ENCODE results near the gene KCNC1. TPM values are rescaled to one million over a fixed set of nuclear protein-coding genes. Genes with fewer than 3 reads are reported as not detected.
A peak's percentile ranks its signal among the peaks of the same experiment; 100 is the strongest.

Gene KCNC1
- total and polyA plus RNA-seq, 2 of the 4 experiments (the other 2 are of a cell fraction), result 0.03 TPM; not detected in 1

DNA sequence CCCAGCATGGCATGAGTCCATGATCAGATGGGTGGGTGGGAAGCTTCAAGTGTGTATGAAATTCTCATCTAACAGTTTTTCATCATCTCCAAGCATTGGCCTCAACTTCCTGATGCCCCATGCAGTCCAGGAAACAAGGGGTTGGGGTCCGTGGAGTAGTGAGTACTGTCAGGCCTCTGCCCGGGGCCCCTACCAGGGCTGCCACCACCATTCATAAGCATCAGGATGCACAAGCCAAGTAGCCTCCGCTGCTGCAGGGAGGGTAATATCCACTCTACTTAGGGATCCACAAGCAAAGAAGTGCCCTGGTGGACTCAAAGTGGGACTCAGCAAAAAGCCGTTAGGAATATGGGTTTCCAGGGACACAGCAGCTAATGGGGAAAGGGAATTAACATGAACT lies 49.3 kb downstream of the KCNC1 start:
- no peak overlapping the region for H3K23ac ChIP-seq (ENCODE audit: low read depth, low read length)
- H4K5ac ChIP-seq (ENCODE audit: low read depth, low read length), result no peak overlapping the region
- no peaks in the 10 kb centered on the region for H3K9me3 ChIP-seq (ENCODE audit: control insufficient read depth, insufficient read depth, low read length)
- no peak for DNase-seq
- H2BK15ac ChIP-seq (ENCODE audit: low read depth, low read length), result no peak overlapping the region
- H2AK9ac ChIP-seq (replicated peaks; ENCODE audit: low read depth, low read length, poor library complexity), result no peak overlapping the region
- dilution Hi-C loops (cut with HindIII; ENCODE audit: low sequenced_read_pairs, unreplicated experiment) (no loop called here), in situ Hi-C loops (cut with MboI; ENCODE audit: low sequenced_read_pairs) (no loop called here), intact Hi-C loops (cut with micrococcal nuclease) (no loop called here)
- no TSS peak for BruUV-seq (replicated peaks)
- TF ChIP-seq, protein P1, sequence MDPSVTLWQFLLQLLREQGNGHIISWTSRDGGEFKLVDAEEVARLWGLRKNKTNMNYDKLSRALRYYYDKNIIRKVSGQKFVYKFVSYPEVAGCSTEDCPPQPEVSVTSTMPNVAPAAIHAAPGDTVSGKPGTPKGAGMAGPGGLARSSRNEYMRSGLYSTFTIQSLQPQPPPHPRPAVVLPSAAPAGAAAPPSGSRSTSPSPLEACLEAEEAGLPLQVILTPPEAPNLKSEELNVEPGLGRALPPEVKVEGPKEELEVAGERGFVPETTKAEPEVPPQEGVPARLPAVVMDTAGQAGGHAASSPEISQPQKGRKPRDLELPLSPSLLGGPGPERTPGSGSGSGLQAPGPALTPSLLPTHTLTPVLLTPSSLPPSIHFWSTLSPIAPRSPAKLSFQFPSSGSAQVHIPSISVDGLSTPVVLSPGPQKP (IDR thresholded peaks at IDR 0.05; ENCODE audit: borderline replicate concordance, low read depth, low read length), result no peak
- no peak for TF ChIP-seq RCOR1 (IDR thresholded peaks at IDR 0.05; ENCODE audit: insufficient replicate concordance, low read length)
- TF ChIP-seq CEBPB (IDR thresholded peaks at IDR 0.05; ENCODE audit: low read depth, low read length), result no peak
- no peak for TF ChIP-seq CHD1 (IDR thresholded peaks at IDR 0.05; ENCODE audit: low read depth, low read length)
- TF ChIP-seq, protein P2, sequence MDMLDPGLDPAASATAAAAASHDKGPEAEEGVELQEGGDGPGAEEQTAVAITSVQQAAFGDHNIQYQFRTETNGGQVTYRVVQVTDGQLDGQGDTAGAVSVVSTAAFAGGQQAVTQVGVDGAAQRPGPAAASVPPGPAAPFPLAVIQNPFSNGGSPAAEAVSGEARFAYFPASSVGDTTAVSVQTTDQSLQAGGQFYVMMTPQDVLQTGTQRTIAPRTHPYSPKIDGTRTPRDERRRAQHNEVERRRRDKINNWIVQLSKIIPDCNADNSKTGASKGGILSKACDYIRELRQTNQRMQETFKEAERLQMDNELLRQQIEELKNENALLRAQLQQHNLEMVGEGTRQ (IDR thresholded peaks at IDR 0.05; ENCODE audit: low read depth, low read length), result no peak
- no peak for TF ChIP-seq POLR2A (IDR thresholded peaks at IDR 0.05; ENCODE audit: low read depth, low read length)
- TF ChIP-seq, protein P3, sequence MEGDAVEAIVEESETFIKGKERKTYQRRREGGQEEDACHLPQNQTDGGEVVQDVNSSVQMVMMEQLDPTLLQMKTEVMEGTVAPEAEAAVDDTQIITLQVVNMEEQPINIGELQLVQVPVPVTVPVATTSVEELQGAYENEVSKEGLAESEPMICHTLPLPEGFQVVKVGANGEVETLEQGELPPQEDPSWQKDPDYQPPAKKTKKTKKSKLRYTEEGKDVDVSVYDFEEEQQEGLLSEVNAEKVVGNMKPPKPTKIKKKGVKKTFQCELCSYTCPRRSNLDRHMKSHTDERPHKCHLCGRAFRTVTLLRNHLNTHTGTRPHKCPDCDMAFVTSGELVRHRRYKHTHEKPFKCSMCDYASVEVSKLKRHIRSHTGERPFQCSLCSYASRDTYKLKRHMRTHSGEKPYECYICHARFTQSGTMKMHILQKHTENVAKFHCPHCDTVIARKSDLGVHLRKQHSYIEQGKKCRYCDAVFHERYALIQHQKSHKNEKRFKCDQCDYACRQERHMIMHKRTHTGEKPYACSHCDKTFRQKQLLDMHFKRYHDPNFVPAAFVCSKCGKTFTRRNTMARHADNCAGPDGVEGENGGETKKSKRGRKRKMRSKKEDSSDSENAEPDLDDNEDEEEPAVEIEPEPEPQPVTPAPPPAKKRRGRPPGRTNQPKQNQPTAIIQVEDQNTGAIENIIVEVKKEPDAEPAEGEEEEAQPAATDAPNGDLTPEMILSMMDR (conservative IDR thresholded peaks at IDR 0.05; ENCODE audit: low read depth, low read length), result no peak
- TF ChIP-seq MAZ (IDR thresholded peaks at IDR 0.05; ENCODE audit: borderline replicate concordance, low read depth, low read length), result no peak
- TF ChIP-seq NFE2L2 (IDR thresholded peaks at IDR 0.05; ENCODE audit: low read depth, low read length), result no peak
- no peak for TF ChIP-seq FOS (IDR thresholded peaks at IDR 0.05; ENCODE audit: low read depth, low read length)
- no peak for TF ChIP-seq SMC3 (IDR thresholded peaks at IDR 0.05; ENCODE audit: low read depth, low read length)
- TF ChIP-seq RAD21 (IDR thresholded peaks at IDR 0.05; ENCODE audit: low read length), result no peak
- TF ChIP-seq RFX5 (IDR thresholded peaks at IDR 0.05; ENCODE audit: low read depth, low read length), result no peak
- no peak for TF ChIP-seq MXI1 (IDR thresholded peaks at IDR 0.05; ENCODE audit: borderline replicate concordance, low read depth, low read length)
- H2BK20ac ChIP-seq (ENCODE audit: low read depth, low read length), result peak overlapping the region; percentile 20; the same call in 1 of the 2 replicates
- H3K27ac ChIP-seq (ENCODE audit: insufficient read depth, low read length), result no peak overlapping the region
- H3K14ac ChIP-seq (replicated peaks; ENCODE audit: low read depth, low read length), result no peak overlapping the region
- peaks cover 23% of the 10 kb centered on the region for H3K9me1 ChIP-seq (ENCODE audit: insufficient read depth, low read length)
- H3K27me3 ChIP-seq (ENCODE audit: control insufficient read depth, insufficient read depth, low read length), result no peaks in the 10 kb centered on the region; the same call in 1 of the 2 replicates
- H3K18ac ChIP-seq (ENCODE audit: low read depth, low read length), result no peak overlapping the region
- no CpG with 5 or more reads among the region's 4 CpGs for WGBS, 2 experiments (ENCODE audit: extremely low coverage in 2 of 2, insufficient read length in 1 of 2)
- H2BK5ac ChIP-seq (ENCODE audit: low read depth, low read length, poor library complexity, severe bottlenecking), result no peak overlapping the region
- H3K79me1 ChIP-seq (ENCODE audit: low read depth in 1 of 2, low read length in 2 of 2), result peaks cover 0 to 9% of the 10 kb centered on the region in 2 experiments; a peak in 1 of 4 replicates
- H3K36me3 ChIP-seq (ENCODE audit: control insufficient read depth, insufficient read depth, low read length), result no peaks in the 10 kb centered on the region
- H4K20me1 ChIP-seq (ENCODE audit: insufficient read depth, low read length), result no peaks in the 10 kb centered on the region
- H2AFZ ChIP-seq (replicated peaks; ENCODE audit: low read length, poor library complexity), result no peak overlapping the region
- H3K56ac ChIP-seq (ENCODE audit: extremely low read depth, insufficient read depth, low read length), result no peak overlapping the region
- no peak overlapping the region for H2AK5ac ChIP-seq (ENCODE audit: low read depth, low read length)
- H3K9ac ChIP-seq (ENCODE audit: low read depth, low read length), result no peak overlapping the region
- no peak overlapping the region for H3K4me3 ChIP-seq (ENCODE audit: insufficient read depth, low read depth, low read length)
- ChIA-PET POLR2A (ENCODE audit: unreplicated experiment) (no interaction called here), CTCF (no interaction called here)
- H3K4me1 ChIP-seq (ENCODE audit: control insufficient read depth, insufficient read depth, low read length), result peaks cover 20% of the 10 kb centered on the region
- H3K4ac ChIP-seq (ENCODE audit: low read depth, low read length), result no peak overlapping the region
- ATAC-seq (ENCODE audit: low read depth), result no peak
- H4K8ac ChIP-seq (ENCODE audit: low read depth in 2 of 2, low read length in 2 of 2), result no peak overlapping the region
- no peak overlapping the region for H2BK120ac ChIP-seq (ENCODE audit: low read depth, low read length)
- no peak overlapping the region for H3K4me2 ChIP-seq (ENCODE audit: low read depth, low read length)
- no peak overlapping the region for H4K91ac ChIP-seq (ENCODE audit: insufficient read depth, low read depth, low read length)
